HG02885 (cell line): ENCODE measurements around the gene OR1N1.
A peak's percentile ranks its signal among the peaks of the same experiment; 100 is the strongest.
"Not testable (repeated sequence)": the region's sequence is repeated elsewhere in the genome, so short reads cannot be mapped to it uniquely, and the experiment has no call there.

Source experiments
- ATAC-seq: cut with Tn5 transposase; IDR thresholded peaks from one replicate; pipeline ENCODE4 v1.9.1; 2021; ENCODE audit warnings: mild to moderate bottlenecking; ENCODE audit not compliant: unreplicated experiment, poor library complexity

The OR1N1 gene

GRCh38 chr9:122527193-122527592 lies at the start of gene OR1N1:
OR1N1 (minus strand) TSS chr9:122527293; CDS start chr9:122527293, 0 bp downstream.
- ATAC-seq: no peak

DNA sequence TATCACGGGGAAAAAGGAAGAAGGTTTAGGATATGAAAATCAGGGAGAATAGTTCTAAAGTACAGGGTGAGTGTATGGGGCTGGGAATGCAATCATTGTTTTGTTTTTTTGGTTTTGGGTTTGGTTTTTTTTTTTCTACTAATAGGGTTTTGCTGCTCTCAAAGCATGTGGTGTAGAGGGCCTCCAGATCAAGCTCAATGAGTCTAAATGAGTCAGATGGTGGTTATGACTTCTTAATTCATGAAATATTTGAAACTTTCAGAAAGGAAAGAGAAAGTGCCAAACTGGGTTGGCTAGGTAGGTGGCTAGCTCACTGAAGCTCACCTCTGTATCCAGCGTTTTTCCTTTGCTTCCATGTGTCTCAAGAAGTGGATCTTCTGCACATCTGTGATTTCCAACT lies 45.4 kb upstream of the OR1N1 start:
- no peak for ATAC-seq

DNA sequence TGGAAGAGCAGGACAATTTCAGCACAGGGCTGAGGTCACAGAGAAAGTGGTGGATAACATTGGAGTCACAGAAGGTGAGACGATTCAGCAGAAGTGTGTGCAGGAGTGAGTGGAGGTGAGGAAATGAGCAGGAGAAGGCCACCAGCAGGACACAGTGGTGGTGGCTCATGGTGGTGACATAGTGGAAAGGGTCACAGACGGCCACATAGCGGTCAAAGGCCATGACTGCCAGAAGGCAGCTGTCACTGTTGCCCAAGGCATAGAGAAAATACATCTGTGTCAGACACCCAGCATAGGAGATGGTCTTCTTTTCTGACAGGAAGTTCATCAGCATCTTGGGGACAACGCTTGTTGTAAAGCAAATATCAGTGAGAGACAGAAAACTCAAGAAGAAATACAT lies 40.8 kb upstream of the OR1N1 start:
- no peak for ATAC-seq

GRCh38 chr9:122562134-122562760 lies 35.2 kb upstream of the OR1N1 start:
- no peak for ATAC-seq

DNA sequence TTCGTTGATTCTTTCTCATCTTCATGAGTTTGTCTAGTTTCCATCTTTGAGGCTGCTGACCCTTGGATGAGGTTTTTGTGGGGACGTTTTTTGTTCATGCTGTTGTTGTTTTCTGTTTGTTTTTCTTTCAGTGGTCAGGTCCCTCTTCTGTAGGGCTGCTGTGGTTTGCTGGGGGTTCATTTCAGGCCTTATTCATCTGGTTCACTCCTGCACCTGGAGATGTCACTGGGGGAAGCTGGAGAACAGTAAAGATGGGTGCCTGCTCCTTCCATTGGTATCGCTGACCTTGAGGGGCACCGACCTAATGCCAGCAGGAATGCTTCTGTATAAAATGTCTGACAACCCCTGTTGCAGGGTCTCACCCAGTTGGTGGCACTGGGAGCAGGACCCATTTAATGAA lies 34.4 kb upstream of the OR1N1 start:
- ATAC-seq: no peak

- ATAC-seq: no peak
Measured at GRCh38 chr9:122552812-122553211, 25.7 kb upstream of the OR1N1 start, which contains the start of gene OR1N2. OR1N2 (plus strand) TSS chr9:122553112; CDS start chr9:122553212, 100 bp downstream.

DNA sequence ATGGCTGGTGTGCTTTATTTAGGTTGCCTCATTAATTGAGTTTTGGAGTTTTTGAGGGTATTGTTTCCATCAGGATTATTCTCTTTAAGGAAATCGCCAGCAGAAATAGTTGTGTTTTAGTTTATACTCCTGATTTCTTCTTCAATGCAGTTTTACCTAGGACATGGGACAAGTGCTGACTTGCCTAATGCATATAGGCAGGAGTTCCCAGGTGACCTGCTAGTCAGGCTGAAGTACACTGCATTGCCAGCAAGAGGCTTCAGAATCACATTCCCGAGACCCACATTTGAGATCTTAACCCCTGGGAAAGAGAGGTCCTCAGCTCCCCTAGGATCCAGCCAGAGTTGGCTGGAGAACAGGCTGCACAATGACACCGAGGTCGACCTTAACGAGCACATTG lies 24.3 kb upstream of the OR1N1 start:
- ATAC-seq: no peak

DNA sequence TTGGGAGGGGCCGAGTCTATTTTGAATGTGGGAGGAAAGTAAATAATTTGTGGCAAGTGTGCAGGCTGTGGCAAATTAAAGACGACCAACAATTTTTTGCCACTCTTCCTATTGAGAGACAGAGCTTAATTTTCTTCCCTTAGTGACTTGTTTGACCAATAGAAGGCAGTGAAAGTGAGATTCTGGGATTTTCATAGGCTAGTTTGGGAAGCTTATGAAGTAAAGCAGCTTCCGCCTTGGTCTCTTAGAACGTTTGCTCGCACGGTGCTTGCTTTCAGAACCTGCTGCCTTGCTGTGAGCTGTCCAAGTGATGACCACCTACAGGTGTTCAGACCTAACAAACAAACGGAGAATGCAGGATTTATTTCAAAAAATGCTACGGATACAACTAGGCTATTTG lies 19.1 kb upstream of the OR1N1 start:
- ATAC-seq: no peak

DNA sequence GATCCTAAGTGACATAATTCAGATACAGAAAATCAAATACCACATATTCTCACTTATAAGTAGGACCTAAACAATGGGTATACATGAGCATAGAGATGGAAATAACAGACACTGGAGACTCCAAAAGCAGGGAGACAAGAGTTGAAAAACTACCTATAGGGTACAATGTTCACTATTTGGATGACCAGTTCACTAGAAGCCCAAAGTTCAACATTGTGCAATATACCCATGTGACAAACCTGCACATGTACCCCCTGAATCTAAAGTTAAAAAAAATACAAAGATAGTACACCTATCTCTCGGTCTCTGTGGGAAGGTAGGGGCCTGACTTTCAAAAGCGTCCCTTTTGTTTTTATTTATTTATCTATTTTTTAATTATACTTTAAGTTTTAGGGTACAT lies 11.7 kb upstream of the OR1N1 start:
- no peak for ATAC-seq

GRCh38 chr9:122537066-122537465 lies 10.0 kb upstream of the OR1N1 start:
- ATAC-seq: not testable (repeated sequence)

DNA sequence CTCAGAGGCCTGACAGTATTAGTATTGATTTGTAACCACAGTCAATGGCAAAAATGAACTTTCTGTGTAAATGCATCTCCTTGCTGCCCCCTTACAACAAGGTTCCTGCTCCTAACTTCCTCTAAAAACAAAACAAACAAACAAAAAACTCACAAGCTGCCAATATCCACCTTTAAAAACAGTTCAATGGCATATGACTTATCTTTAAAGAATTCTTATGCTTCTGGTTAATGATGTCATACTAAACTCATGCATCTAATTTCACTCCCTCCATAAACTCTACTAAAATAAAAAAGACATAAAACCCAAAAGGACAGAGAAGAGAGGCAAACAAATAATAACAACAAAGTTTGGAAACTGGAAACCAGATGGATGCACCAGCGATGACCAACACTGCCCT lies 9.0 kb upstream of the OR1N1 start:
- ATAC-seq: no peak

GRCh38 chr9:122531157-122531556 lies 4.1 kb upstream of the OR1N1 start:
- not testable (repeated sequence) for ATAC-seq

- no peak for ATAC-seq
Measured at GRCh38 chr9:122526602-122527001, 491 bp downstream of the OR1N1 start.

- ATAC-seq: no peak
Measured at GRCh38 chr9:122519376-122519775, 7.7 kb downstream of the OR1N1 start.

DNA sequence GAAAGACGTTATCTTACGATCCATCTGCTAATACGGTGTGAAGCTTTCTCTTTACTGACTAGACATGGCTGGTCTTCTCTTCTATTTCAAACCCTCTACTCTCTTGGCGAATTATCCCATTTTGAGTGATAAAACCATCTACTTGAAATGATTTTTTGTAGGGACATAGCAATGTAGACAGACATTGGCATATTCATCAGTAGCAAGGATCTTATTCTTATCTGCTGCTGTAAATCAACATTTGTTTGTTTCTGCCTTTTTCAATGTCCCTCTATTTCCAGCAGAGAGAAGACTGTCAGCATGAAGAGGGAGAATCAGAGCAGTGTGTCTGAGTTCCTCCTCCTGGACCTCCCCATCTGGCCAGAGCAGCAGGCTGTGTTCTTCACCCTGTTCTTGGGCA lies 8.3 kb downstream of the OR1N1 start, which contains the start of gene OR1J4:
TSS of gene OR1J4 (plus strand) at position 301 of the 400 bp plus-strand sequence. CDS start at position 301, 0 bp downstream.
- ATAC-seq: no peak

GRCh38 chr9:122518226-122518625 lies 8.9 kb downstream of the OR1N1 start:
- no peak for ATAC-seq

GRCh38 chr9:122510502-122510901 lies 16.6 kb downstream of the OR1N1 start, which contains the start of gene OR1J2:
OR1J2 (plus strand) TSS chr9:122510802; CDS start chr9:122510802, 0 bp downstream.
- ATAC-seq: no peak

- ATAC-seq: no peak
Measured at GRCh38 chr9:122506964-122507363, 20.1 kb downstream of the OR1N1 start.

- ATAC-seq: peak; percentile 73
Measured at GRCh38 chr9:122498883-122499288, 28.2 kb downstream of the OR1N1 start.

DNA sequence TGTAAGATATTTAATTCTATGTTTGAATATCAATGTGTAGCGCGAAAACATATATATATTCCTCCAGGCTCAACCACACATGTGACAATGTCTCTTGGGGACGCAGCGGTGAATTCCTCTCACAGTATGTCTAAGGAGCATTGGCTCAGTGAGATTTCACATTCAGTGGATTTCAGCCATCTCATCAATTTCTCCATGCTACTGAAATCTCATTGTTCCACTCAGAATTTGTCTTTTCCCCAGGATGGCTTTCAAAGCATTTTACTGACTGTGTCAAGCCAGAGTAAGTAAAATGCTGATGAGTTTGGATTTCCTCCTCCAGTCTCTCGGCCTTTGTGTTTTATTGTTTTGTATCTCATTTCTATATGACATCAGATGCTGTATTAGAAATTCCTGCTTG lies 48.0 kb downstream of the OR1N1 start:
- ATAC-seq: no peak

- ATAC-seq: no peak
Measured at GRCh38 chr9:122477826-122478225, 49.3 kb downstream of the OR1N1 start, which contains the start of gene OR1J1. OR1J1 (minus strand) TSS chr9:122477926; CDS start chr9:122477926, 0 bp downstream.

GRCh38 chr9:122477346-122477745 lies 49.7 kb downstream of the OR1N1 start:
- no peak for ATAC-seq
